Keratinocyte (primary cell): ENCODE results near the gene NPRL2.

Experiments
- CTCF ChIP-seq, 3 experiments: IDR thresholded peaks in 1 of 3; conservative IDR thresholded peaks in 1 of 3; optimal IDR thresholded peaks in 1 of 3; 2 replicates in 2 of 3; 3 replicates in 1 of 3; pipeline versions ENCODE3 to v1.5.1; 2011; ENCODE audit warnings: low read length in 3 of 3, mild to moderate bottlenecking in 3 of 3, moderate library complexity in 2 of 3, control low read depth in 1 of 3, inconsistent platforms in 1 of 3; ENCODE audit not compliant: insufficient read depth in 2 of 3; ENCODE audit errors: extremely low read depth in 1 of 3
- EZH2 ChIP-seq: IDR thresholded peaks from one replicate; pipeline ENCODE4 v1.6.1; 2012; ENCODE audit warnings: inconsistent platforms, mild to moderate bottlenecking, low read length, moderate library complexity

- TF ChIP-seq CTCF (optimal IDR thresholded peaks at IDR 0.05 in 1 of 3, IDR thresholded peaks at IDR 0.05 in 1 of 3, conservative IDR thresholded peaks at IDR 0.05 in 1 of 3; ENCODE audit: extremely low read depth in 1 of 3, insufficient read depth in 2 of 3, low read length in 3 of 3) (no peak), EZH2 (no peak)
These were observed 735 bp upstream of the NPRL2 start for GRCh38 chr3:50351323-50351697.
